ENCODE measurements around the gene BNC2. TPM values are rescaled to one million over a fixed set of nuclear protein-coding genes. Genes with fewer than 3 reads are reported as not detected.

Gene BNC2
- total RNA-seq, 1 experiment from 2014 or later = 43.6 TPM

DNA sequence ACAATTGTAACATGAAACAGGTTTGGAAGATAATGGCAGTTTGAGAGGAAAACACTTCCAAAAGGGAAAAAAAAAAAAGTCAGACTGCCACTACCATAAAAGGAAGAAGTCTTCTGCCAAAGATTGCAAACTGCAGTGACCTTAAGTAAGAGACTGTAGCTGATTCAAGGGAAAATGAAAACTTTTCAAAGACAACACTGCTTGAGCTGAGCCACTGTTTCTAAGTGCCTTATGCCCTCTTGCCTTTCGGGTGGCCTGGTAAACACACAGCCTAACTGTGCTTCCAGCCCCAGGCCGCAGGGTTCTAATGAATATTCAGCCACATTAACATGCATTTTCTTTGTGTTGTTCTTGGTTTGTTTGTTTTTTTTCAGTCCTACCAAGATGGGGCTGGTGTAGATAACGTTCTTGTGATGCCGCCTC, 354.6 kb downstream of the BNC2 start:
- H2BK12ac ChIP-seq (ENCODE audit: insufficient read length, low read depth, low read length) = no peak overlapping the region
- H2BK20ac ChIP-seq (ENCODE audit: low read depth, low read length, poor library complexity, severe bottlenecking) = no peak overlapping the region
- no peak overlapping the region for H3T11ph ChIP-seq (ENCODE audit: low read length)
- H3K56ac ChIP-seq (ENCODE audit: insufficient read length, low read depth, low read length) = no peak overlapping the region
- H4K8ac ChIP-seq (replicated peaks; ENCODE audit: insufficient read length, low read depth, low read length) = no peak overlapping the region
- Mint-ChIP-seq H3K9me3 (no peaks in the 10 kb centered on the region), H3K27ac (peak overlapping the region; percentile 81 to 99 (median 94)), H3K4me1 (peaks cover 63 to 71% of the 10 kb centered on the region in 2 experiments), H3K36me3 (ENCODE audit: insufficient read depth in 1 of 3, low read depth in 3 of 3) (peaks cover 0 to 4% (median 3%) of the 10 kb centered on the region in 3 experiments; a peak in 2 of 7 replicates), H3K27me3 (ENCODE audit: low read depth) (no peaks in the 10 kb centered on the region), H3K4me3 (peak overlapping the region; percentile 29 to 50; a peak in 2 of 5 replicates)
- no peak overlapping the region for H2BK120ac ChIP-seq (ENCODE audit: low read depth, low read length, poor library complexity, severe bottlenecking)
- H3K27ac ChIP-seq (ENCODE audit: insufficient read length, low read depth, low read length) = peak overlapping the region; percentile 24
- no peaks in the 10 kb centered on the region for H3K27me3 ChIP-seq (ENCODE audit: insufficient read depth, low read length)
- no peak overlapping the region for H2AFZ ChIP-seq (ENCODE audit: low read length)
- no peak overlapping the region for H2AK5ac ChIP-seq (ENCODE audit: insufficient read length, low read length)
- no peak overlapping the region for H3K4me2 ChIP-seq (ENCODE audit: insufficient read depth, insufficient read length, low read length)
- H3K14ac ChIP-seq (ENCODE audit: insufficient read depth, low read length) = no peak overlapping the region
- no peak overlapping the region for H3K9ac ChIP-seq (ENCODE audit: extremely low read depth, insufficient read length, low read length)
- peak; percentile 81 for DNase-seq
- H3K23ac ChIP-seq (ENCODE audit: insufficient read length, low read depth, low read length) = no peak overlapping the region
- H3K9me3 ChIP-seq (ENCODE audit: control insufficient read depth, low read depth, low read length) = no peaks in the 10 kb centered on the region
- no peak overlapping the region for H3K4ac ChIP-seq (ENCODE audit: low read depth, low read length)
- peaks cover 18% of the 10 kb centered on the region for H3K4me1 ChIP-seq (ENCODE audit: insufficient read depth, low read length)
- H4K91ac ChIP-seq (ENCODE audit: insufficient read length, low read depth, low read length) = no peak overlapping the region
- no peak overlapping the region for H3K18ac ChIP-seq (ENCODE audit: insufficient read length, low read depth, low read length)
- H3K79me1 ChIP-seq (ENCODE audit: insufficient read depth, low read depth, low read length, poor library complexity, severe bottlenecking) = no peaks in the 10 kb centered on the region
- no CpG with 5 or more reads among the region's 4 CpGs for WGBS (ENCODE audit: extremely low coverage, insufficient read length, low lambda C conversion rate)
- no peaks in the 10 kb centered on the region for H3K23me2 ChIP-seq (ENCODE audit: insufficient read length, low read depth, low read length, poor library complexity, severe bottlenecking)
- H2BK15ac ChIP-seq (ENCODE audit: low read depth, low read length) = no peak overlapping the region
- no peak overlapping the region for H2BK5ac ChIP-seq (ENCODE audit: insufficient read length, low read length)
- H3K79me2 ChIP-seq (ENCODE audit: insufficient read depth, low read length) = no peaks in the 10 kb centered on the region
- TF ChIP-seq, protein P1, sequence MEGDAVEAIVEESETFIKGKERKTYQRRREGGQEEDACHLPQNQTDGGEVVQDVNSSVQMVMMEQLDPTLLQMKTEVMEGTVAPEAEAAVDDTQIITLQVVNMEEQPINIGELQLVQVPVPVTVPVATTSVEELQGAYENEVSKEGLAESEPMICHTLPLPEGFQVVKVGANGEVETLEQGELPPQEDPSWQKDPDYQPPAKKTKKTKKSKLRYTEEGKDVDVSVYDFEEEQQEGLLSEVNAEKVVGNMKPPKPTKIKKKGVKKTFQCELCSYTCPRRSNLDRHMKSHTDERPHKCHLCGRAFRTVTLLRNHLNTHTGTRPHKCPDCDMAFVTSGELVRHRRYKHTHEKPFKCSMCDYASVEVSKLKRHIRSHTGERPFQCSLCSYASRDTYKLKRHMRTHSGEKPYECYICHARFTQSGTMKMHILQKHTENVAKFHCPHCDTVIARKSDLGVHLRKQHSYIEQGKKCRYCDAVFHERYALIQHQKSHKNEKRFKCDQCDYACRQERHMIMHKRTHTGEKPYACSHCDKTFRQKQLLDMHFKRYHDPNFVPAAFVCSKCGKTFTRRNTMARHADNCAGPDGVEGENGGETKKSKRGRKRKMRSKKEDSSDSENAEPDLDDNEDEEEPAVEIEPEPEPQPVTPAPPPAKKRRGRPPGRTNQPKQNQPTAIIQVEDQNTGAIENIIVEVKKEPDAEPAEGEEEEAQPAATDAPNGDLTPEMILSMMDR (conservative IDR thresholded peaks at IDR 0.05) = no peak
- no peaks in the 10 kb centered on the region for H4K20me1 ChIP-seq (ENCODE audit: control insufficient read depth, insufficient read depth, insufficient read length)
- no peak overlapping the region for H4K5ac ChIP-seq (ENCODE audit: insufficient read length, low read depth, low read length)

Data from H9 (cell line).